Activated T-cell treated with anti-CD3 and anti-CD28 coated beads, Interleukin-2, amount 50 U/mL, for 24 hours (primary cell): Measurements from ENCODE around the gene APOL6.

Experiments used
- DNase-seq: peaks from one replicate; pipeline ENCODE4 v3.0.0-alpha.2; 2020
- H3K27ac Mint-ChIP-seq: 2 replicates; pipeline ENCODE4 v1.8.0; 2020; ENCODE audit warnings: mild to moderate bottlenecking, mixed read lengths
- H3K27me3 Mint-ChIP-seq: 2 replicates; pipeline ENCODE4 v1.8.0; 2020; ENCODE audit warnings: mixed read lengths
- H3K36me3 Mint-ChIP-seq: 2 replicates; pipeline ENCODE4 v1.8.0; 2020; ENCODE audit warnings: low read depth, mixed read lengths
- H3K4me1 Mint-ChIP-seq: 2 replicates; pipeline ENCODE4 v1.8.0; 2020; ENCODE audit warnings: low read depth, mixed read lengths
- H3K4me3 Mint-ChIP-seq: 2 replicates; pipeline ENCODE4 v1.8.0; 2020; ENCODE audit warnings: mild to moderate bottlenecking, moderate library complexity, mixed read lengths
- H3K9me3 Mint-ChIP-seq: 2 replicates; pipeline ENCODE4 v1.8.0; 2020; ENCODE audit warnings: mixed read lengths

The APOL6 gene

GRCh38 chr22:35638410-35638809 is 9.8 kb upstream of the APOL6 start:
- Mint-ChIP-seq H3K9me3 (no peaks in the 10 kb centered on the region), H3K36me3 (no peaks in the 10 kb centered on the region), H3K27me3 (no peaks in the 10 kb centered on the region), H3K4me3 (no peak overlapping the region), H3K4me1 (peaks cover 11% of the 10 kb centered on the region), H3K27ac (no peak overlapping the region)
- no peak for DNase-seq

GRCh38 chr22:35641494-35642120 is 6.6 kb upstream of the APOL6 start:
- Mint-ChIP-seq H3K36me3 (no peaks in the 10 kb centered on the region), H3K4me1 (peaks cover 4% of the 10 kb centered on the region), H3K4me3 (no peak overlapping the region), H3K27me3 (no peaks in the 10 kb centered on the region), H3K9me3 (no peaks in the 10 kb centered on the region), H3K27ac (no peak overlapping the region)
- peak; percentile 18 for DNase-seq

GRCh38 chr22:35642305-35642741 is 5.9 kb upstream of the APOL6 start:
- peak; percentile 16 for DNase-seq
- Mint-ChIP-seq H3K27ac (no peak overlapping the region), H3K9me3 (no peaks in the 10 kb centered on the region), H3K4me3 (no peak overlapping the region), H3K36me3 (no peaks in the 10 kb centered on the region), H3K27me3 (no peaks in the 10 kb centered on the region), H3K4me1 (peaks cover 11% of the 10 kb centered on the region)

DNA sequence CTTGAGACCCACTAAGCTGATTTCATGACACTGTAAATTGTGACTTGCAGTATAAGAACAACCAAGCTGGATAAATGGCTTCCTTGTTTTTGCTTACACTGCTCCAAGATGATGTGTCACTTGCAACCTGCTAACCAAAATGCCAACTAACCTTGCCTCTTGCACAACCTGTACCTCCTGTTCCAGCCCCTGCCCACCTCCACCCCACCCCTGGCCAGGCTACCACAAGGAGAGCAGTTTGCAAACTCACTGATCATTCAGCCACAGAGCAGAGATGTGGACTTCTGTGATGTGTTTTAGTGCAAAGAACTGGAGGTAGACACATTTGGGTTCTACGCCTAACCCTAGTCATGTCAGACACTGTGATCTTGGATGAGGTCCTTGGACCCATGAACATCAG is 4.3 kb upstream of the APOL6 start:
- no peak overlapping the region for H3K27ac Mint-ChIP-seq

GRCh38 chr22:35645646-35646045 is 2.6 kb upstream of the APOL6 start:
- Mint-ChIP-seq H3K4me3 (no peak overlapping the region), H3K27me3 (no peaks in the 10 kb centered on the region), H3K27ac (no peak overlapping the region), H3K36me3 (peaks cover 24% of the 10 kb centered on the region), H3K9me3 (no peaks in the 10 kb centered on the region), H3K4me1 (peaks cover 36% of the 10 kb centered on the region)
- no peak for DNase-seq

More for the DNA sequence above, 4.3 kb upstream of the APOL6 start:
- peaks cover 8% of the 10 kb centered on the region for H3K36me3 Mint-ChIP-seq
- H3K27me3 Mint-ChIP-seq: no peaks in the 10 kb centered on the region
- H3K4me1 Mint-ChIP-seq: peaks cover 19% of the 10 kb centered on the region
- H3K4me3 Mint-ChIP-seq: no peak overlapping the region
- H3K9me3 Mint-ChIP-seq: no peaks in the 10 kb centered on the region
- no peak for DNase-seq

- peak overlapping the region; percentile 96 for H3K4me3 Mint-ChIP-seq
- H3K27ac Mint-ChIP-seq: peak overlapping the region; percentile 100
- H3K36me3 Mint-ChIP-seq: peaks cover 52% of the 10 kb centered on the region
- no peaks in the 10 kb centered on the region for H3K27me3 Mint-ChIP-seq
- peak; percentile 57 for DNase-seq
- peaks cover 4% of the 10 kb centered on the region for H3K9me3 Mint-ChIP-seq
- H3K4me1 Mint-ChIP-seq: peaks cover 60% of the 10 kb centered on the region
These were observed 844 bp downstream of the APOL6 start for GRCh38 chr22:35649026-35649553.

- peak overlapping the region; percentile 100 for H3K27ac Mint-ChIP-seq
- H3K4me3 Mint-ChIP-seq: peak overlapping the region; percentile 96
- peaks cover 4% of the 10 kb centered on the region for H3K9me3 Mint-ChIP-seq
- H3K27me3 Mint-ChIP-seq: no peaks in the 10 kb centered on the region
- peaks cover 65% of the 10 kb centered on the region for H3K4me1 Mint-ChIP-seq
- no peak for DNase-seq
- peaks cover 56% of the 10 kb centered on the region for H3K36me3 Mint-ChIP-seq
These were observed 1.5 kb downstream of the APOL6 start for GRCh38 chr22:35649636-35650250.

- Mint-ChIP-seq H3K27me3 (no peaks in the 10 kb centered on the region), H3K9me3 (peaks cover 4% of the 10 kb centered on the region), H3K36me3 (peaks cover 68% of the 10 kb centered on the region), H3K4me3 (peak overlapping the region; percentile 96), H3K27ac (peak overlapping the region; percentile 60), H3K4me1 (peaks cover 74% of the 10 kb centered on the region)
- no peak for DNase-seq
These were observed 2.8 kb downstream of the APOL6 start for GRCh38 chr22:35651085-35651484.

DNA sequence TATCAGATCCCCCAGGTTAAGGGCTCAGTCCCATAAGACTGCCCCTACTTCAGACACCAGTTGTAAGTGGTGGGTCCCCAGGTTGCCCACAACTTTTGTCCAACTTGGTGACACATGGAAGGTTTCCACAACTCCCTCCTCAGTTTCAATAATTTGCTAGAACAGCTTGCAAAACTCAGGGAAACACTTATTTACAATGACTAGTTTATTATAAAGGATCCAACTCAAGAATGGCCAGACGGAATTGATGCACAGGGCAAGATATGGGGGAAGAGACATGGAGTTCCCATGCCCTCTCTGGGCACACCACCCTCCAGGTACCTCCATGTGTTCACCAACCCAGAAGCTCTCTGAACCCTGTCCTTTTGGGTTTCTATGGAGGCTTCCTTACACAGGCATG is 5.6 kb downstream of the APOL6 start:
- Mint-ChIP-seq H3K4me3 (no peak overlapping the region), H3K9me3 (peaks cover 8% of the 10 kb centered on the region), H3K27me3 (no peaks in the 10 kb centered on the region), H3K4me1 (peaks cover 83% of the 10 kb centered on the region), H3K27ac (peak overlapping the region; percentile 56), H3K36me3 (peaks cover 89% of the 10 kb centered on the region)
- DNase-seq: no peak

GRCh38 chr22:35656284-35656752 is 8.1 kb downstream of the APOL6 start:
- H3K4me1 Mint-ChIP-seq: peaks cover 83% of the 10 kb centered on the region
- no peak for DNase-seq
- H3K9me3 Mint-ChIP-seq: peaks cover 7% of the 10 kb centered on the region
- peaks cover 92% of the 10 kb centered on the region for H3K36me3 Mint-ChIP-seq
- H3K4me3 Mint-ChIP-seq: no peak overlapping the region
- no peaks in the 10 kb centered on the region for H3K27me3 Mint-ChIP-seq
- peak overlapping the region; percentile 52 for H3K27ac Mint-ChIP-seq

GRCh38 chr22:35657571-35658312 is 9.5 kb downstream of the APOL6 start:
- Mint-ChIP-seq H3K9me3 (peaks cover 6% of the 10 kb centered on the region), H3K27ac (peak overlapping the region; percentile 81), H3K4me1 (peaks cover 88% of the 10 kb centered on the region), H3K27me3 (no peaks in the 10 kb centered on the region), H3K36me3 (peaks cover 94% of the 10 kb centered on the region), H3K4me3 (no peak overlapping the region)
- no peak for DNase-seq

DNA sequence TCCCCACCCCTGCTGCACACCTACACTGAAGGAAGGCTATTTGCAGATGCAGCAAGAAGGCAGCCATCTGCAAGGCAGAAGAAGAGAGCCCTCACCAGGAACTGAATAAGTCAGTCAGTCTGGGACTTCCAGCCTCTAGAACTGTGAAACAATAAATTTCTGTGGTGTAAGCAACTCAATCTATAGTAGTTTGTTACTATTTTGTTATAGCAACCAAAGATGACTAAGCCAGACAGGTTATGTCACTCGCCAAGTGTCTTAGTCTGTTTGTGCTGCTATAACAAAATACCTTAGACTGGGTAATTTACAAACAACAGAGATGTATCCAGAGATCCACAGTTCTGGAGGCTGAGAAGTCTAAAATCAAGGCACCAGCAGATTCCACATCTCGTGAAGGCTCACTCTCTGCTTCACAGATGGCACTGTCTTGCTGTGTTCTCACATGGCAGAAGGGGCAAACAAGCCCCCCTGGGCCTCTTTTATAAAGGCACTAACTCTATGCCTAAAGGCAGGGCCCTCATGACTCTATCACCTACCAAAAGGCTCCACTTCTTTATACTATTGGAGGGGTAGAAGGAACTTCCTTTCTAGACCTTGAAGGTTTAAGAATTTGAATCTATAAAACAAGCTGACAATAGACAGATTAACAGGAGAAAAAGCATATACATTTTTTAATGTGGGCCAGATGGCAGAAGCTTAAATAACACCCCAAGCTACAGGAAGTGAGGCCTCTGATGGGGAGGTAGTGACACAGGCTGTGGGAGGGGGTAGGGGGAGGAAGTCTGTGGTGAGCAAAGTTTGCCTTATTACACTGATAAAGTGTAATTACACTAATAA is 12.3 kb downstream of the APOL6 start:
- peaks cover 80% of the 10 kb centered on the region for H3K4me1 Mint-ChIP-seq
- peaks cover 93% of the 10 kb centered on the region for H3K36me3 Mint-ChIP-seq
- H3K27me3 Mint-ChIP-seq: no peaks in the 10 kb centered on the region
- H3K9me3 Mint-ChIP-seq: peaks cover 15% of the 10 kb centered on the region
- H3K27ac Mint-ChIP-seq: peak overlapping the region; percentile 88
- H3K4me3 Mint-ChIP-seq: peak overlapping the region; percentile 44
- DNase-seq: no peak

DNA sequence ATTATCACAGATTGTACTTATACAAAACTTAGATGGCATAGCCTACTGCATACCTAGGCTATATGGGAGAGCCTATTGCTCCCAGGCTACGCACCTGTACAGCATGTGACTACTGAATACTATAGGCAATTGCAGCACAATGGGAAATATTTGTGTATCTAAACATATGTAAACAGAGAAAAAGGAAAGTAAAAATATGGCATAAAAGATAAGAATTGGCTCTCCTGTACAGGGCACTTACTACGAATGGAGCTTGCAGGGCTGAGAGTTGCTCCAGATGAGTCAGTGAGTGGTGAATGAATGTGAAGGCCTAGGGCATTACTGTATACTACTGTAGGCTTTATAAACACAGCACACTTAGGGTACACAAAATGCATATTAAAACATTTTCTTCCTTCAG is 13.2 kb downstream of the APOL6 start:
- no peak for DNase-seq
- no peaks in the 10 kb centered on the region for H3K27me3 Mint-ChIP-seq
- H3K4me3 Mint-ChIP-seq: peak overlapping the region; percentile 44
- H3K9me3 Mint-ChIP-seq: peaks cover 16% of the 10 kb centered on the region
- peak overlapping the region; percentile 88 for H3K27ac Mint-ChIP-seq
- peaks cover 91% of the 10 kb centered on the region for H3K36me3 Mint-ChIP-seq
- H3K4me1 Mint-ChIP-seq: peaks cover 73% of the 10 kb centered on the region

DNA sequence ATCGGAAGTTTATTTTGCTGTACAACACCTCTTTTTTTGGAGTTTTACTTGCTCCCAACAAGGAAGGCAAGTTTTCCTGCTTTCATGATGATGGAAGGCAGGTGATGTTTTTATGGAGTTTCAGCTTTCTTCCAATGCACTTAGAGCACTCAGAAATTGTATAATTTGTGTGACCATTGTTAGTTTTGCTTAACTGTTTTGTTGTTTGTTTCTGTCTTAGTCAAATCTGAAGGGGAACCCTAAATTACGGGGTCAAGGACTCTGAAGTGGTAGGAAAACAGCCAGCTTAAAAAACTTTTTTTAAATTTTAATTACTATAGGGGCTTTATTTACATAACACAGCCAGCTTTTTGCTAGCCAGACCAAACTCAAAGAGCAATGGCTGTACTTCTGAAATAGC is 14.7 kb downstream of the APOL6 start:
- Mint-ChIP-seq H3K27ac (peak overlapping the region; percentile 76), H3K4me3 (peak overlapping the region; percentile 27), H3K9me3 (peaks cover 22% of the 10 kb centered on the region), H3K36me3 (peaks cover 91% of the 10 kb centered on the region), H3K27me3 (no peaks in the 10 kb centered on the region), H3K4me1 (peaks cover 60% of the 10 kb centered on the region)
- DNase-seq: no peak
